Testis (tissue), 3 donors: ENCODE measurements around the gene ATP13A1. TPM values are rescaled to one million over a fixed set of nuclear protein-coding genes. Genes with fewer than 3 reads are reported as not detected.

Source experiments
- DNase-seq: peaks from one replicate; pipeline ENCODE4 v3.0.0-alpha.2; 2019
- H3K27ac ChIP-seq, 2 donors: fragments of 200-600 bp; sonication (generic); one replicate each; pipeline ENCODE4 v1.5.1; 2019
- H3K27me3 ChIP-seq: fragments of 200-600 bp; sonication (generic); one replicate; pipeline ENCODE4 v1.5.1; 2019
- H3K36me3 ChIP-seq: fragments of 200-600 bp; sonication (generic); one replicate; pipeline ENCODE4 v1.5.1; 2017; ENCODE audit warnings: low read depth; ENCODE audit errors: missing control alignments
- H3K4me1 ChIP-seq: fragments of 200-600 bp; sonication (generic); one replicate; pipeline ENCODE4 v1.5.1; 2019
- H3K4me3 ChIP-seq, 2 donors: fragments of 200-600 bp; sonication (generic); one replicate each; pipeline ENCODE4 v1.5.1; 2017 to 2019
- H3K9me3 ChIP-seq: fragments of 200-600 bp; sonication (generic); one replicate; pipeline ENCODE4 v1.5.1; 2017
- POLR2A ChIP-seq: fragments of 450-650 bp; IDR thresholded peaks from one replicate; pipeline ENCODE4 v1.6.1; 2017; ENCODE audit warnings: antibody characterized with exemption, mild to moderate bottlenecking, moderate library complexity
- WGBS, 2 donors: methylation state at CpG; one replicate each; pipeline ENCODE4 v1.1.5; 2018; 5-methylcytosine and 5-hydroxymethylcytosine counted together
- intact Hi-C: fragments of 100-400 bp; cut with DNase I; formaldehyde crosslinking; loops from one replicate; pipeline ENCODE4 v1.15.1; 2023; ENCODE audit warnings: low total_unique reads
- polyA plus RNA-seq: library from polyadenylated mRNA; stranded (reverse); fragments of 350-450 nt; fragmentation: Illumina TruSeq; extraction: RNeasy Lipid Tissue Mini Kit (QIAGEN cat#74804); gene quantifications from one replicate; pipeline ENCODE4 v1.2.3, GENCODE V29; 2014; ENCODE audit warnings: low read depth, low replicate concordance; ENCODE audit not compliant: insufficient read depth
- total RNA-seq, 2 donors: library from RNA; depleted of rRNA; stranded (reverse); fragments of >200 nt; gene quantifications; one replicate each; pipeline ENCODE4 v1.2.3, GENCODE V29; 2016
- TF ChIP-seq, protein P1 (sequence below), 3 experiments: fragments of 450-650 bp in 2 of 3; fragments of 200-600 bp in 1 of 3; sonication (generic) in 1 of 3; IDR thresholded peaks; one replicate each; pipeline ENCODE4 v1.5.1; 2016 to 2019; ENCODE audit warnings: antibody characterized with exemption in 3 of 3, mild to moderate bottlenecking in 2 of 3, moderate library complexity in 1 of 3

The ATP13A1 gene
- total and polyA plus RNA-seq, 3 donors from 2014 or later, result 64.1 to 360 (median 292) TPM

DNA sequence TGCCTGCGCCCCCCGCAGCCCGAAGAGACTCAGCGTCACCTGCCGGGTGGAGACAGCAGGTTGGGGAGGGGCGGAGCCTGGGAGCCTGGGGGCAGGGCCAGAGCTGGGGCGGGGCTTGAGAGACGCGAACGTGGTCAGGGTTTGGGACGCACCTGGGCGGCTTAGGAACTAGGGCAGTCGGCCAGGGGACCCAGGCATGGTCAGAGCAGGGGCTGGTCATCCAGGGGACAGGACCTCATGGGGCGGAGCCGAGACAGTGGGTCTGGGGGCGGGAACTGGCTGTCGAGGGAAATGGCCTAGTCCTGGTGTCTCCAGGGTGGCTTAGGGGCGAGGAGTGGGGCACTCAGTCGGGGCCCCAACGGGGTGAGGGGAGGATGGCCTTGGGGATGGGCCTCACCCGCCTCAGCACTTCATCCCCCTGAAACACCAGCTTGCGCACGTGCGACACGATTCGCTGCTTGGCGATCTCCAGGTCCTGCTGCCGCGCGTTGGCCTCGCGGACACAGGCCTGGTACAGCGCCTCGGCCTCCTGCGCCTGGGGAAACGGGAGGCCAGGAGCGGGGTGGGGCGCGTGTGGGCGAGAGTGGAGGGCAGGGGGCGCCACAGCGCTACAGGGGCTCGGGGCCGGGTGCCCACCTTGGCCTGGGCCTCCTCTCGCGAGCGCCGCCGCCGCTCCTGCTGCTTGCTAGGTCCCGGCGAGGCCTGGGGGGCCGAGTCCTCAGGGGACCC lies 25.8 kb downstream of the ATP13A1 start:
- DNase-seq, result peak; percentile 40
- no peaks in the 10 kb centered on the region for H3K36me3 ChIP-seq
- TF ChIP-seq, protein P1, sequence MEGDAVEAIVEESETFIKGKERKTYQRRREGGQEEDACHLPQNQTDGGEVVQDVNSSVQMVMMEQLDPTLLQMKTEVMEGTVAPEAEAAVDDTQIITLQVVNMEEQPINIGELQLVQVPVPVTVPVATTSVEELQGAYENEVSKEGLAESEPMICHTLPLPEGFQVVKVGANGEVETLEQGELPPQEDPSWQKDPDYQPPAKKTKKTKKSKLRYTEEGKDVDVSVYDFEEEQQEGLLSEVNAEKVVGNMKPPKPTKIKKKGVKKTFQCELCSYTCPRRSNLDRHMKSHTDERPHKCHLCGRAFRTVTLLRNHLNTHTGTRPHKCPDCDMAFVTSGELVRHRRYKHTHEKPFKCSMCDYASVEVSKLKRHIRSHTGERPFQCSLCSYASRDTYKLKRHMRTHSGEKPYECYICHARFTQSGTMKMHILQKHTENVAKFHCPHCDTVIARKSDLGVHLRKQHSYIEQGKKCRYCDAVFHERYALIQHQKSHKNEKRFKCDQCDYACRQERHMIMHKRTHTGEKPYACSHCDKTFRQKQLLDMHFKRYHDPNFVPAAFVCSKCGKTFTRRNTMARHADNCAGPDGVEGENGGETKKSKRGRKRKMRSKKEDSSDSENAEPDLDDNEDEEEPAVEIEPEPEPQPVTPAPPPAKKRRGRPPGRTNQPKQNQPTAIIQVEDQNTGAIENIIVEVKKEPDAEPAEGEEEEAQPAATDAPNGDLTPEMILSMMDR (IDR thresholded peaks at IDR 0.05), result no peak
- no peak for TF ChIP-seq POLR2A
- no peak overlapping the region for H3K27ac ChIP-seq
- H3K4me3 ChIP-seq, result peak overlapping the region; percentile 12 to 49
- no peaks in the 10 kb centered on the region for H3K9me3 ChIP-seq
- 72 to 78% methylated on average over 17 to 49 of the region's 53 CpGs for WGBS, 2 donors
- intact Hi-C loops, result no loop called here
- no peaks in the 10 kb centered on the region for H3K27me3 ChIP-seq
- H3K4me1 ChIP-seq, result peaks cover under 1% of the 10 kb centered on the region

GRCh38 chr19:19637186-19637522 lies 26.3 kb downstream of the ATP13A1 start:
- TF ChIP-seq POLR2A, result no peak
- TF ChIP-seq, protein P1 (IDR thresholded peaks at IDR 0.05), result no peak
- 65 to 67% methylated on average over 10 to 27 of the region's 27 CpGs for WGBS, 2 donors
- intact Hi-C loops, result no loop called here
- Histone ChIP-seq H3K4me3 (peak overlapping the region; percentile 12 to 49), H3K27ac (no peak overlapping the region), H3K36me3 (no peaks in the 10 kb centered on the region), H3K27me3 (no peaks in the 10 kb centered on the region), H3K4me1 (no peaks in the 10 kb centered on the region), H3K9me3 (no peaks in the 10 kb centered on the region)
- DNase-seq, result no peak

GRCh38 chr19:19636573-19637185 lies 26.8 kb downstream of the ATP13A1 start:
- no peaks in the 10 kb centered on the region for H3K36me3 ChIP-seq
- no peak for DNase-seq
- WGBS, 2 donors, result 89 to 91% methylated on average over 8 to 9 of the region's 9 CpGs
- no peaks in the 10 kb centered on the region for H3K4me1 ChIP-seq
- no peak overlapping the region for H3K27ac ChIP-seq
- no peak overlapping the region for H3K4me3 ChIP-seq
- intact Hi-C loops, result no loop called here
- H3K27me3 ChIP-seq, result no peaks in the 10 kb centered on the region
- TF ChIP-seq POLR2A, result no peak
- TF ChIP-seq, protein P1 (IDR thresholded peaks at IDR 0.05), result no peak
- no peaks in the 10 kb centered on the region for H3K9me3 ChIP-seq

DNA sequence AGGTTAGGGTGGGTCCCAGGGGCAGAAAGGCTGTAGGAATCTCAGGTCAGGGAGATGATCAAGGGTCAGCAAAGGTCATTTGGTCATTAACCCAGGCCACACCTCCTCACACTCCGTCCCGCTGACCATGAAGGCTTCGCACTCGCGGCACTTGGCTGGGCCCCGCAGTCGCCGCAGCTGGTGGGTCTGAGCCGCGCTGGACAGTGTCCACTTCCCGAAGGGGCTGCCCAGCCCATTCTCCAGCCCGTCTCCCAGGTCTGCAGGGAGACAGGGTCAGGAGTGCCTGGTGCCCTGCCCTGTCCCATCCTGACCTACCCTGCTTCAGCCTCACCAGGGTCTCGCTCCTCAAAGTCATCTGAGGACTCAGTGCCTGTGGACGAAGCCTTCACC lies 28.2 kb downstream of the ATP13A1 start:
- no peak for TF ChIP-seq POLR2A
- TF ChIP-seq, protein P1 (IDR thresholded peaks at IDR 0.05), result no peak
- H3K9me3 ChIP-seq, result no peaks in the 10 kb centered on the region
- intact Hi-C loops, result no loop called here
- no peak overlapping the region for H3K4me3 ChIP-seq
- no peak overlapping the region for H3K27ac ChIP-seq
- 94 to 98% methylated on average over 13 to 14 of the region's 14 CpGs for WGBS, 2 donors
- no peaks in the 10 kb centered on the region for H3K27me3 ChIP-seq
- no peaks in the 10 kb centered on the region for H3K4me1 ChIP-seq
- no peak for DNase-seq
- no peaks in the 10 kb centered on the region for H3K36me3 ChIP-seq
